Activated CD4-positive, alpha-beta T cell treated with anti-CD3 and anti-CD28 coated beads for 36 hours (primary cell): ENCODE results near the gene MTHFSD. TPM values are rescaled to one million over a fixed set of nuclear protein-coding genes. Genes with fewer than 3 reads are reported as not detected.
"Not testable (repeated sequence)": the region's sequence is repeated elsewhere in the genome, so short reads cannot be mapped to it uniquely, and the experiment has no call there.

Source experiments
- ATAC-seq: fragments of 200-7000 bp; cut with Tn5 transposase; one replicate; pipeline ENCODE4 v1.10.0; 2021; ENCODE audit warnings: mild to moderate bottlenecking, moderate library complexity
- CTCF ChIA-PET: fragments of 350-600 bp; sonication (Branson Sonifier 250); formaldehyde crosslinking; loops from one replicate; lab custom pipeline; 2021; ENCODE audit warnings: antibody characterized with exemption; lab: Charles Lee
- POLR2A ChIA-PET: fragments of 350-600 bp; sonication (Branson Sonifier 250); formaldehyde crosslinking; loops from one replicate; lab custom pipeline; 2021; ENCODE audit warnings: antibody characterized with exemption, inconsistent platforms; lab: Charles Lee
- DNase-seq: peaks from one replicate; pipeline ENCODE4 v3.0.0-alpha.2; 2020
- H3K27ac Mint-ChIP-seq: one replicate; pipeline ENCODE4 v1.8.0; 2021; ENCODE audit warnings: mixed read lengths
- H3K27me3 Mint-ChIP-seq: one replicate; pipeline ENCODE4 v1.8.0; 2021; ENCODE audit warnings: mixed read lengths
- H3K36me3 Mint-ChIP-seq: one replicate; pipeline ENCODE4 v1.8.0; 2021; ENCODE audit warnings: low read depth, mixed read lengths
- H3K4me1 Mint-ChIP-seq: one replicate; pipeline ENCODE4 v1.8.0; 2021; ENCODE audit warnings: mixed read lengths
- H3K4me3 Mint-ChIP-seq: one replicate; pipeline ENCODE4 v1.8.0; 2021; ENCODE audit warnings: mild to moderate bottlenecking, moderate library complexity, mixed read lengths
- H3K9me3 Mint-ChIP-seq: one replicate; pipeline ENCODE4 v1.8.0; 2021; ENCODE audit warnings: low read depth, mixed read lengths
- intact Hi-C, 2 experiments: fragments of 100-400 bp; cut with DNase I in 1 of 2; cut with micrococcal nuclease in 1 of 2; formaldehyde crosslinking; loops; one replicate each; pipeline versions ENCODE4 v1.14.2 to v1.15.1; 2022 to 2024; cut with DNase I, micrococcal nuclease
- total RNA-seq, 2 experiments: library from RNA; stranded (reverse); gene quantifications; one replicate each; pipeline ENCODE4 v1.2.3, GENCODE V29; 2021

Gene MTHFSD
- total RNA-seq, 2 experiments from 2014 or later: 21.2 to 22.1 TPM

GRCh38 chr16:86593913-86594620 lies 39.0 kb upstream of the MTHFSD start:
- DNase-seq (no peak), ATAC-seq (no peak)
- POLR2A ChIA-PET: no interaction called here
- intact Hi-C loops: no loop called here
- Mint-ChIP-seq H3K27me3 (peaks cover 37% of the 10 kb centered on the region), H3K4me1 (peaks cover 6% of the 10 kb centered on the region), H3K9me3 (no peaks in the 10 kb centered on the region), H3K36me3 (no peaks in the 10 kb centered on the region), H3K4me3 (no peak overlapping the region), H3K27ac (no peak overlapping the region)
- CTCF ChIA-PET: interaction anchor here (0.6 kb wide), 1 partner anchor 428 kb away, joined by 3 read pairs; no protein-coding TSS in a partner anchor

DNA sequence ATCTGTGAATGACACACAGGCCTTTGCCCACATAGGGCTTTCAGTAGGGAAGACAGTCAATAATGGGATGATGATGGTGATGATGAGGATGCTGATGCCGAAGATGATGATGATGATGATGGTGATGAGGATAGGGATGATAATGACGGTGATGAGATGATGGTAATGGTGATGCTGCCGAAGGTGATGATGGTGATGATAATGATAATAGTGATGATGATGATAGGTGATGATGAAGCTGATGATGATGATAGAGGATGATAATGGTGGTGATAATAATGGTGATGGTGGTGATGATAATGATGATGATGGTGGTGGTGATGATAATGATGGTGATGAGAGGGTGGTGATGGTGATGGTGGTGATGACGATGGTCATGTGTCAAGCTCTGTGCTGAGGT lies 36.2 kb upstream of the MTHFSD start:
- intact Hi-C loops: no loop called here
- ChIA-PET POLR2A (no interaction called here), CTCF (no interaction called here)
- Mint-ChIP-seq H3K9me3 (no peaks in the 10 kb centered on the region), H3K4me1 (peaks cover 6% of the 10 kb centered on the region), H3K4me3 (no peak overlapping the region), H3K27me3 (peaks cover 30% of the 10 kb centered on the region), H3K27ac (no peak overlapping the region), H3K36me3 (no peaks in the 10 kb centered on the region)
- DNase-seq: no peak
- no peak for ATAC-seq

DNA sequence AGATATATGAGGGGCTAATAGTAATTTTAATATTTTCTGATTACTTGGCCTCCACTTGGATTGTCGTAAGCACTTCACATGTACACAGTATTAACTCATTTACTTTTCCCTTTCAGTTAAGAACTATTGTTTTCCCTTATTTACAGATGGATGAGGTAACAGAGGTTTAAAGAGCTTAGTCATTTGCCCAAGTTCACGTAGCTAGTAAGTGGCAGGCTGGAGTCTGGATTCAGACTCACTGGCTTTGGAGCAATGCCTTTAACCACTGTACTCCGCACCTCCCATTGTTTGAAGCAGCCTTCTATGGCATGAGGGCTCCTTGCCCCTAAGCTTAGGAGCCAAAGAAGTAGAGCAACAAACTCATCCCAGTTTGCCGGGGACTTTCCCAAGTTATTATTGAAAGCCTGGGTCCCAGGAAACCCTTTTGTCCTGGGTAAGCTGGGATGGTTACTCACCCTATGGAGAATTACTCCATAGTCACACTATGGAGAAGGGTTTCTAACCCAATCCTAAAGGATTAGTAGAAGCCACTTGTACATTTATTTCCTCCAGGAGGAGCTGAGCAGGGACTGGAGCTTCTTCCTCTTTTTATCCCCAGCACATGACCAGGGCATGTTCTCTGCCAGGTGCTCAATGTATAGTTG lies 35.6 kb upstream of the MTHFSD start:
- ATAC-seq (no peak), DNase-seq (no peak)
- CTCF ChIA-PET: no interaction called here
- Mint-ChIP-seq H3K27ac (no peak overlapping the region), H3K9me3 (no peaks in the 10 kb centered on the region), H3K4me1 (peaks cover 6% of the 10 kb centered on the region), H3K36me3 (no peaks in the 10 kb centered on the region), H3K4me3 (no peak overlapping the region), H3K27me3 (peaks cover 28% of the 10 kb centered on the region)
- POLR2A ChIA-PET: no interaction called here
- intact Hi-C loops: no loop called here

DNA sequence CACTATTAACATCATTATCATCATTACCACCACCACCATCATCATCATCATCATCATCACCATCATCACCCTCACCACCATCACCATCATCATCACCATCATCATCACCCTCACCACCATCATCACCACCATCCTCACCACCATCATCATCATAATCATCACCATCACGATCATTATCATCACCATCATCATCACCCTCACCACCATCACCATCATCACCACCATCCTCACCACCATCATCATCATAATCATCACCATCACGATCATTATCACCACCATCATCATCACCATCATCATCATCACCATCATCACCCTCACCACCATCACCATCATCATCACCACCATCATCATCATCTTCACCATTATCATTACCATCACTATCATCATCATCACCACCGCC lies 32.9 kb upstream of the MTHFSD start:
- CTCF ChIA-PET, H3K4me3 Mint-ChIP-seq, ATAC-seq, H3K27ac Mint-ChIP-seq, H3K36me3 Mint-ChIP-seq, H3K9me3 Mint-ChIP-seq, intact Hi-C loops, DNase-seq, POLR2A ChIA-PET, H3K4me1 Mint-ChIP-seq: not testable (repeated sequence)
- H3K27me3 Mint-ChIP-seq: peaks cover 19% of the 10 kb centered on the region

- CTCF ChIA-PET: no interaction called here
- intact Hi-C loops: no loop called here
- H3K4me1 Mint-ChIP-seq: no peaks in the 10 kb centered on the region
- peaks cover 19% of the 10 kb centered on the region for H3K27me3 Mint-ChIP-seq
- H3K27ac Mint-ChIP-seq: no peak overlapping the region
- H3K36me3 Mint-ChIP-seq: no peaks in the 10 kb centered on the region
- H3K4me3 Mint-ChIP-seq: no peak overlapping the region
- DNase-seq: no peak
- no peak for ATAC-seq
- POLR2A ChIA-PET: no interaction called here
- no peaks in the 10 kb centered on the region for H3K9me3 Mint-ChIP-seq
Observed at GRCh38 chr16:86587487-86587886, 32.5 kb upstream of the MTHFSD start.

- Mint-ChIP-seq H3K27me3 (peaks cover 20% of the 10 kb centered on the region), H3K4me1 (no peaks in the 10 kb centered on the region), H3K27ac (no peak overlapping the region), H3K36me3 (no peaks in the 10 kb centered on the region), H3K9me3 (no peaks in the 10 kb centered on the region), H3K4me3 (no peak overlapping the region)
- POLR2A ChIA-PET: no interaction called here
- CTCF ChIA-PET: no interaction called here
- intact Hi-C loops: no loop called here
- ATAC-seq (no peak), DNase-seq (no peak)
Observed at GRCh38 chr16:86585821-86586611, 31.0 kb upstream of the MTHFSD start.

- Mint-ChIP-seq H3K36me3 (no peaks in the 10 kb centered on the region), H3K27ac (no peak overlapping the region), H3K9me3 (no peaks in the 10 kb centered on the region), H3K4me3 (no peak overlapping the region), H3K27me3 (peaks cover 26% of the 10 kb centered on the region), H3K4me1 (no peaks in the 10 kb centered on the region)
- intact Hi-C loops: no loop called here
- ChIA-PET CTCF (no interaction called here), POLR2A (no interaction called here)
- DNase-seq: no peak
- no peak for ATAC-seq
Observed at GRCh38 chr16:86584726-86585721, 30.0 kb upstream of the MTHFSD start.

DNA sequence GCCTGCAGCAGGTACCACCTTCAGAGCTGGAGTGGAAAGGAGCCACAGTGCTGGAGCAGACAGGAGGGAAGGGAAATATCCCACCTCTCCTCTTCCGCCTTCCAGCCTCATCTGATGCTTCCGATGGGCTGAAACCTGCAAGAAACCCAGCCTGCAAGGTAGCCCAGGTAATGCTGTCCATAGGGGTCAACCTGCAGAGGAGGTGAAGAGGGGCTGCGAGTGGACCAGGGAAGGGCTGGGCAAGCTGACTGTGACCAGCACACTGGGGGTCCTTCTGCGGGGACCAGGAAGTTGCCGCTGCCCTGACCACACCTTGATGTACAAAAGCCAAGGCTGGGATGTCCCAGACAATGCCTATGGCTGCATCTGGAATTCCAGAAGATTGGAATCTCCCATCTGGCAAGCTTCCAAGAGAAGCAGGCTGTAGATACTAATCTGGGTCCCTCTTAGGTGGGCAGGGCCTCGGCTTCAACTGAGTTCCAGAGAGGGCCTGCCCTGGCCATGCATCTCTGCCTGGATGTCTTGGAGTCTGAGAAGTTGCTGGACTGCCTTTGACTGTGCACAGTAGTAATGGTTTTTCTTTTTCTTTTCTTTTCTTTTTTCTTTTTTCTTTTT lies 29.1 kb upstream of the MTHFSD start:
- H3K4me3 Mint-ChIP-seq: no peak overlapping the region
- intact Hi-C loops: no loop called here
- H3K9me3 Mint-ChIP-seq: no peaks in the 10 kb centered on the region
- POLR2A ChIA-PET: no interaction called here
- DNase-seq: no peak
- no peak overlapping the region for H3K27ac Mint-ChIP-seq
- no peaks in the 10 kb centered on the region for H3K36me3 Mint-ChIP-seq
- peaks cover 27% of the 10 kb centered on the region for H3K27me3 Mint-ChIP-seq
- CTCF ChIA-PET: interaction anchor here (0.6 kb wide), 2 partner anchors 478 to 481 kb away, joined by 3 to 4 read pairs; no protein-coding TSS in a partner anchor
- no peak for ATAC-seq
- no peaks in the 10 kb centered on the region for H3K4me1 Mint-ChIP-seq

DNA sequence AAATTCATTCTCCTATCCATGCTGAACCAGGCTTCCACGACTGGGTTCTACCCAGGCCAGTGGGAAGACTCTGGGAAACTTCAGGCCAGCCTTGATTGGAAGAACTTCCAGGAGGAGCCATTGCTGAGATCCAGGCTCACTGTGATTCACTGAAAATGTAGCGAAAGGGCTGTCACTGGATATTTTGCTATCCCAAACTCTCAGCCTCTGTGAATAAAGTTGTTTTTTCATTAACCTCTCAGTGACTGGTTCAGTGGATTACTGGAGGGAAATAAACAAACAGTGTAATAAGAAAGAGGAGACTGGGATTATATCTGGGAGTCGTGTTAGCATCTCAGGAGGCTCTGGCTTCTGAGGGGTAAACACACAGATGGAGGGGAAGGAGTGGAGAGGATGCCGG lies 26.4 kb upstream of the MTHFSD start:
- H3K36me3 Mint-ChIP-seq: no peaks in the 10 kb centered on the region
- DNase-seq: no peak
- H3K4me1 Mint-ChIP-seq: peaks cover 5% of the 10 kb centered on the region
- H3K27me3 Mint-ChIP-seq: peaks cover 46% of the 10 kb centered on the region
- no peaks in the 10 kb centered on the region for H3K9me3 Mint-ChIP-seq
- ChIA-PET CTCF (no interaction called here), POLR2A (no interaction called here)
- intact Hi-C loops: no loop called here
- H3K4me3 Mint-ChIP-seq: no peak overlapping the region
- H3K27ac Mint-ChIP-seq: no peak overlapping the region
- ATAC-seq: no peak

DNA sequence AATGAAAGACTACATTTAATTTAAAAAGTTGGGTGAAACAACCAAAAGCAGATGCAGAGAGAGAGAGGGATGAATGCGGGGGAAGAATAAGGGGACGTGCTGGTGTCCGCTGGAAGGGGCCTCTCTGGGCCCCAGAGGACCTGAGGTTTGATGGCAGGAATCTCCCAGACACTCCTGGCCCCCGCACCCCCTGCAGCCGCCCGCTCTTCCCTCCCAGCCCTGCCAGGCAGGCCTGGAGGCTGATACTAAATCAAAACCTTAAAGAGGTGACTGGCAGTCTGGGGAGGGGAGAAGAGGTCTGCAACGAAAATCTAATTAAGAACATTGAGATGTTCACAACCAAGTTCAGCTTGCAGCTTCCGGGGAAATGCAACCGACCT lies 25.7 kb upstream of the MTHFSD start:
- DNase-seq: no peak
- Mint-ChIP-seq H3K4me3 (no peak overlapping the region), H3K27me3 (peaks cover 50% of the 10 kb centered on the region), H3K36me3 (no peaks in the 10 kb centered on the region), H3K27ac (no peak overlapping the region), H3K9me3 (no peaks in the 10 kb centered on the region), H3K4me1 (peaks cover 9% of the 10 kb centered on the region)
- intact Hi-C loops: no loop called here
- ChIA-PET CTCF (no interaction called here), POLR2A (no interaction called here)
- ATAC-seq: no peak
